Keratinocyte (primary cell): ENCODE measurements around the gene PALMD.

Experiments
- EZH2 ChIP-seq: IDR thresholded peaks from one replicate; pipeline ENCODE4 v1.6.1; 2012; ENCODE audit warnings: inconsistent platforms, mild to moderate bottlenecking, low read length, moderate library complexity
- TF ChIP-seq, protein P1 (sequence below), 3 experiments: IDR thresholded peaks in 1 of 3; conservative IDR thresholded peaks in 1 of 3; optimal IDR thresholded peaks in 1 of 3; 2 replicates in 2 of 3; 3 replicates in 1 of 3; pipeline versions ENCODE3 to v1.5.1; 2011; ENCODE audit warnings: low read length in 3 of 3, mild to moderate bottlenecking in 3 of 3, moderate library complexity in 2 of 3, control low read depth in 1 of 3, inconsistent platforms in 1 of 3; ENCODE audit not compliant: insufficient read depth in 2 of 3; ENCODE audit errors: extremely low read depth in 1 of 3

DNA sequence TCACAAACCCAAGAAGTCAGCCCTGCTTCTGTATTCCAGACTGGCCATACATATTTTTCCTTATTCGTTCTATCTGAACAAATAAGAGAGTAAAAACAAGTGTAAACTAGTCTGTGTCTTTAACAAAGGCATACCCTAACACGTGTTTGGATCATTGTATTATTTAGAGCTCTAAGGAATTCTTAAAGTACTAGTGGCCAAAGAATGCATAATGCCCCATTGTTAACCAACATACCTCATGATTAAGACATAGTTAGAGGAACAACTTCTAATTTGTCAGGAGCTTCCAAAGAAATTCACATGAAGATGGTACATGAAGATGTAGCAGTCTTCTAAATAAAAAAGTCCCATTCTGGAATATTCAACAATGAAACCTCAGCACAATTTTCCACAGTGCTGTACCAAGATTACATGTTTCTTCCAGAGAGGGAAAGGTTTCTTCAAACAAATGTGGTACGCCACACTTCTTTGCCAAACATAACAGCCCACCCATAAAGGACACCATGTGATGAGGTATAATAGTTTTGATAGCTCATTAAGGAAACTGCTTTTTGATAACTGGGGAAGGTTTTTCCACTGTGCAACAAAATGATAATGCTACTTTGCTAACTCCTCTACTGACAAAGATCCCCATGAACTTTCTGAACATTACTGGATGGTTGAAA lies 5.0 kb downstream of the PALMD start:
- TF ChIP-seq, protein P1, sequence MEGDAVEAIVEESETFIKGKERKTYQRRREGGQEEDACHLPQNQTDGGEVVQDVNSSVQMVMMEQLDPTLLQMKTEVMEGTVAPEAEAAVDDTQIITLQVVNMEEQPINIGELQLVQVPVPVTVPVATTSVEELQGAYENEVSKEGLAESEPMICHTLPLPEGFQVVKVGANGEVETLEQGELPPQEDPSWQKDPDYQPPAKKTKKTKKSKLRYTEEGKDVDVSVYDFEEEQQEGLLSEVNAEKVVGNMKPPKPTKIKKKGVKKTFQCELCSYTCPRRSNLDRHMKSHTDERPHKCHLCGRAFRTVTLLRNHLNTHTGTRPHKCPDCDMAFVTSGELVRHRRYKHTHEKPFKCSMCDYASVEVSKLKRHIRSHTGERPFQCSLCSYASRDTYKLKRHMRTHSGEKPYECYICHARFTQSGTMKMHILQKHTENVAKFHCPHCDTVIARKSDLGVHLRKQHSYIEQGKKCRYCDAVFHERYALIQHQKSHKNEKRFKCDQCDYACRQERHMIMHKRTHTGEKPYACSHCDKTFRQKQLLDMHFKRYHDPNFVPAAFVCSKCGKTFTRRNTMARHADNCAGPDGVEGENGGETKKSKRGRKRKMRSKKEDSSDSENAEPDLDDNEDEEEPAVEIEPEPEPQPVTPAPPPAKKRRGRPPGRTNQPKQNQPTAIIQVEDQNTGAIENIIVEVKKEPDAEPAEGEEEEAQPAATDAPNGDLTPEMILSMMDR (optimal IDR thresholded peaks at IDR 0.05 in 1 of 3, IDR thresholded peaks at IDR 0.05 in 1 of 3, conservative IDR thresholded peaks at IDR 0.05 in 1 of 3; ENCODE audit: extremely low read depth in 1 of 3, insufficient read depth in 2 of 3, low read length in 3 of 3): no peak
- TF ChIP-seq EZH2: no peak
